Hepatocyte (in vitro differentiated cells): Measurements from ENCODE around the gene HDAC8. TPM values are rescaled to one million over a fixed set of nuclear protein-coding genes. Genes with fewer than 3 reads are reported as not detected.

Source experiments
- DNase-seq: peaks from one replicate; pipeline ENCODE4 v3.0.0-alpha.2; 2016; ENCODE audit warnings: low spot score
- H2AFZ ChIP-seq: fragments of 200-600 bp; sonication (generic); 2 replicates; pipeline ENCODE4 v1.6.0; 2016; ENCODE audit warnings: antibody characterized with exemption, mild to moderate bottlenecking
- H3K27ac ChIP-seq: fragments of 200-600 bp; sonication (generic); 2 replicates; pipeline ENCODE4 v1.5.1; 2016; ENCODE audit warnings: mild to moderate bottlenecking
- H3K27me3 ChIP-seq: fragments of 200-600 bp; sonication (generic); 2 replicates; pipeline ENCODE4 v1.6.1; 2016
- H3K36me3 ChIP-seq: fragments of 200-600 bp; sonication (generic); replicated peaks from 2 replicates; pipeline ENCODE4 v1.5.1; 2016; ENCODE audit warnings: low read depth; ENCODE audit not compliant: insufficient read depth
- H3K4me1 ChIP-seq: fragments of 200-600 bp; sonication (generic); 2 replicates; pipeline ENCODE4 v1.5.1; 2016; ENCODE audit warnings: mild to moderate bottlenecking, moderate library complexity; ENCODE audit not compliant: insufficient read depth
- H3K4me2 ChIP-seq: fragments of 200-600 bp; sonication (generic); 2 replicates; pipeline ENCODE4 v1.6.0; 2016
- H3K4me3 ChIP-seq: fragments of 200-600 bp; sonication (generic); 2 replicates; pipeline ENCODE4 v1.5.1; 2016; ENCODE audit warnings: mild to moderate bottlenecking
- H3K79me2 ChIP-seq: fragments of 200-600 bp; sonication (generic); 2 replicates; pipeline ENCODE4 v1.6.0; 2017; ENCODE audit warnings: mild to moderate bottlenecking
- H3K9me2 ChIP-seq: fragments of 200-600 bp; sonication (generic); replicated peaks from 2 replicates; pipeline ENCODE4 v1.6.0; 2017; ENCODE audit warnings: mild to moderate bottlenecking; ENCODE audit not compliant: insufficient read depth
- H3K9me3 ChIP-seq: fragments of 200-600 bp; sonication (generic); 2 replicates; pipeline ENCODE4 v1.5.1; 2016; ENCODE audit warnings: low read depth, mild to moderate bottlenecking
- H4K20me1 ChIP-seq: fragments of 200-600 bp; sonication (generic); 2 replicates; pipeline ENCODE4 v1.6.0; 2016; ENCODE audit warnings: mild to moderate bottlenecking; ENCODE audit not compliant: insufficient read depth, poor library complexity, severe bottlenecking
- CTCF ChIP-seq: fragments of 200-600 bp; sonication (generic); IDR thresholded peaks from 2 replicates; pipeline ENCODE4 v1.5.1; 2016; ENCODE audit warnings: antibody characterized with exemption, mild to moderate bottlenecking; ENCODE audit not compliant: poor library complexity
- EZH2 ChIP-seq: fragments of 200-600 bp; sonication (generic); IDR thresholded peaks from 2 replicates; pipeline ENCODE4 v1.6.1; 2016; ENCODE audit warnings: antibody characterized with exemption, mild to moderate bottlenecking, borderline replicate concordance
- EZH2phosphoT487 ChIP-seq: fragments of 200-600 bp; sonication (generic); IDR thresholded peaks from one replicate; pipeline ENCODE4 v1.6.1; 2018; ENCODE audit warnings: antibody characterized with exemption, mild to moderate bottlenecking, low read depth, moderate library complexity; ENCODE audit not compliant: unreplicated experiment, severe bottlenecking
- WGBS: methylation state at CpG from one replicate; pipeline ENCODE4 v1.1.6; 2016; ENCODE audit warnings: low lambda C conversion rate; ENCODE audit errors: missing lambda C conversion rate; 5-methylcytosine and 5-hydroxymethylcytosine counted together
- polyA plus RNA-seq: library from polyadenylated mRNA; unstranded; fragments of >200 nt; fragmentation: Nextera tagmentation; extraction: Ambion mirVana; gene quantifications from 2 replicates; pipeline ENCODE4 v1.2.1, GENCODE V29; 2016
- total RNA-seq: library from RNA; depleted of rRNA; stranded (reverse); fragments of >200 nt; gene quantifications from 2 replicates; pipeline ENCODE4 v1.2.3, GENCODE V29; 2014

Gene HDAC8
- total and polyA plus RNA-seq, 2 experiments from 2014 or later = 29.4 to 29.5 TPM

- H3K4me2 ChIP-seq = no peak overlapping the region
- no peaks in the 10 kb centered on the region for H3K9me3 ChIP-seq
- H3K27ac ChIP-seq = no peak overlapping the region
- TF ChIP-seq EZH2phosphoT487 (no peak), CTCF (no peak), EZH2 (no peak)
- H3K9me2 ChIP-seq = no peaks in the 10 kb centered on the region
- no peak overlapping the region for H3K4me3 ChIP-seq
- DNase-seq = no peak
- H3K36me3 ChIP-seq = no peaks in the 10 kb centered on the region
- no peaks in the 10 kb centered on the region for H4K20me1 ChIP-seq
- no peaks in the 10 kb centered on the region for H3K27me3 ChIP-seq
- H2AFZ ChIP-seq = no peak overlapping the region
- H3K79me2 ChIP-seq = no peaks in the 10 kb centered on the region
- 85% methylated on average over 10 of the region's 10 CpGs for WGBS
- no peaks in the 10 kb centered on the region for H3K4me1 ChIP-seq
Measured at GRCh38 chrX:72366701-72367454, 205.8 kb downstream of the HDAC8 start.

- Histone ChIP-seq H3K9me2 (no peaks in the 10 kb centered on the region), H3K4me1 (no peaks in the 10 kb centered on the region), H3K36me3 (no peaks in the 10 kb centered on the region), H3K4me3 (no peak overlapping the region), H3K27me3 (no peaks in the 10 kb centered on the region), H4K20me1 (no peaks in the 10 kb centered on the region), H3K27ac (no peak overlapping the region), H3K9me3 (no peaks in the 10 kb centered on the region), H3K79me2 (no peaks in the 10 kb centered on the region), H2AFZ (no peak overlapping the region), H3K4me2 (no peak overlapping the region)
- no peak for TF ChIP-seq EZH2phosphoT487
- no peak for TF ChIP-seq CTCF
- no peak for TF ChIP-seq EZH2
- 75% methylated on average over 4 of the region's 4 CpGs for WGBS
- no peak for DNase-seq
Measured at GRCh38 chrX:72366178-72366577, 206.5 kb downstream of the HDAC8 start.

GRCh38 chrX:72365126-72365525, 207.5 kb downstream of the HDAC8 start:
- H3K79me2 ChIP-seq = no peaks in the 10 kb centered on the region
- no peaks in the 10 kb centered on the region for H3K36me3 ChIP-seq
- H3K27ac ChIP-seq = no peak overlapping the region
- H3K4me3 ChIP-seq = no peak overlapping the region
- no peaks in the 10 kb centered on the region for H3K4me1 ChIP-seq
- no peaks in the 10 kb centered on the region for H3K9me3 ChIP-seq
- WGBS = 54% methylated on average over 2 of the region's 2 CpGs
- H3K27me3 ChIP-seq = no peaks in the 10 kb centered on the region
- TF ChIP-seq EZH2 (no peak), EZH2phosphoT487 (no peak), CTCF (no peak)
- H3K9me2 ChIP-seq = no peaks in the 10 kb centered on the region
- DNase-seq = no peak
- H2AFZ ChIP-seq = no peak overlapping the region
- H3K4me2 ChIP-seq = no peak overlapping the region
- H4K20me1 ChIP-seq = no peaks in the 10 kb centered on the region
